Keratinocyte (primary cell): ENCODE data around the gene DPYSL5. TPM values are rescaled to one million over a fixed set of nuclear protein-coding genes. Genes with fewer than 3 reads are reported as not detected.

Source experiments
- DNase-seq: peaks from one replicate; pipeline ENCODE4 v3.0.0-alpha.2; 2011; ENCODE audit warnings: low read depth, missing footprints, low spot score
- FAIRE-seq: peaks from 2 replicates; lab custom pipeline; 2011; peaks lifted over from hg19 to GRCh38; lab: Jason Lieb, UNC
- H2AFZ ChIP-seq: 2 replicates; pipeline ENCODE4 v1.6.0; 2012; ENCODE audit warnings: low read length, control low read depth, inconsistent platforms; ENCODE audit not compliant: control insufficient read depth
- H3K27ac ChIP-seq: 2 replicates; pipeline ENCODE4 v1.5.1; 2011; ENCODE audit warnings: low read length; ENCODE audit not compliant: control insufficient read depth, insufficient read depth
- H3K27me3 ChIP-seq: 3 replicates; pipeline ENCODE4 v1.6.0; 2011; ENCODE audit warnings: low read length; ENCODE audit not compliant: control insufficient read depth, insufficient read depth; ENCODE audit errors: extremely low read depth
- H3K36me3 ChIP-seq, 2 experiments: 2 replicates in 1 of 2; 3 replicates in 1 of 2; pipeline ENCODE4 v1.5.1; 2011; ENCODE audit warnings: low read length in 2 of 2, mild to moderate bottlenecking in 1 of 2; ENCODE audit not compliant: control insufficient read depth in 2 of 2, insufficient read depth in 2 of 2; ENCODE audit errors: extremely low read depth in 1 of 2
- H3K4me1 ChIP-seq: 3 replicates; pipeline ENCODE4 v1.5.1; 2011; ENCODE audit warnings: low read length; ENCODE audit not compliant: control insufficient read depth, insufficient read depth; ENCODE audit errors: extremely low read depth
- H3K4me2 ChIP-seq: 3 replicates; pipeline ENCODE4 v1.6.0; 2011; ENCODE audit warnings: low read depth, low read length; ENCODE audit not compliant: control insufficient read depth, insufficient read depth; ENCODE audit errors: extremely low read depth
- H3K4me3 ChIP-seq, 3 experiments: fragments of 200-600 bp in 1 of 3; sonication (generic) in 1 of 3; 2 replicates in 2 of 3; 3 replicates in 1 of 3; pipeline ENCODE4 v1.5.1; 2011 to 2016; ENCODE audit warnings: low read length in 3 of 3, mild to moderate bottlenecking in 3 of 3, control low read depth in 2 of 3, inconsistent platforms in 1 of 3, low read depth in 1 of 3, mixed read lengths in 1 of 3, mixed run types in 1 of 3, moderate library complexity in 1 of 3; ENCODE audit not compliant: control insufficient read depth in 2 of 3, insufficient read depth in 2 of 3; ENCODE audit errors: extremely low read depth in 1 of 3
- H3K79me2 ChIP-seq: 2 replicates; pipeline ENCODE4 v1.6.0; 2012; ENCODE audit warnings: low read length; ENCODE audit not compliant: control insufficient read depth, insufficient read depth
- H3K9ac ChIP-seq: 3 replicates; pipeline ENCODE4 v1.6.0; 2011; ENCODE audit warnings: low read length; ENCODE audit not compliant: control insufficient read depth, insufficient read depth; ENCODE audit errors: extremely low read depth
- H3K9me1 ChIP-seq: 3 replicates; pipeline ENCODE4 v1.6.0; 2011; ENCODE audit warnings: low read length; ENCODE audit not compliant: control insufficient read depth, insufficient read depth; ENCODE audit errors: extremely low read depth
- H3K9me3 ChIP-seq: 2 replicates; pipeline ENCODE4 v1.5.1; 2012; ENCODE audit warnings: low read depth, low read length; ENCODE audit not compliant: control insufficient read depth
- H4K20me1 ChIP-seq: 3 replicates; pipeline ENCODE4 v1.6.0; 2011; ENCODE audit warnings: low read length; ENCODE audit not compliant: control insufficient read depth, insufficient read depth; ENCODE audit errors: extremely low read depth
- EZH2 ChIP-seq: IDR thresholded peaks from one replicate; pipeline ENCODE4 v1.6.1; 2012; ENCODE audit warnings: inconsistent platforms, mild to moderate bottlenecking, low read length, moderate library complexity
- dilution Hi-C: fragments of 300-500 bp; cut with MboI; formaldehyde crosslinking; loops from one replicate; pipeline ENCODE4 v1.7.0; 2020; ENCODE audit warnings: low sequenced_read_pairs; ENCODE audit not compliant: extremely low pct_ligation_motif_present
- polyA plus RNA-seq, 5 experiments: library from polyadenylated mRNA; depleted of rRNA in 3 of 5; stranded (reverse) in 3 of 5; stranded (forward) in 1 of 5; unstranded in 1 of 5; fragments of >200 nt; gene quantifications; 1 replicate in 1 of 5; 2 replicates in 3 of 5; 3 replicates in 1 of 5; pipeline versions ENCODE4 v1.2.1 to v1.2.3, GENCODE V29; 2011 to 2012; ENCODE audit warnings: missing spikeins in 2 of 5, low read depth in 1 of 5, low replicate concordance in 1 of 5
- TF ChIP-seq, protein P1 (sequence below), 3 experiments: IDR thresholded peaks in 1 of 3; conservative IDR thresholded peaks in 1 of 3; optimal IDR thresholded peaks in 1 of 3; 2 replicates in 2 of 3; 3 replicates in 1 of 3; pipeline versions ENCODE3 to v1.5.1; 2011; ENCODE audit warnings: low read length in 3 of 3, mild to moderate bottlenecking in 3 of 3, moderate library complexity in 2 of 3, control low read depth in 1 of 3, inconsistent platforms in 1 of 3; ENCODE audit not compliant: insufficient read depth in 2 of 3; ENCODE audit errors: extremely low read depth in 1 of 3

Gene DPYSL5
- polyA plus RNA-seq, 1 donor (not counting 4 experiments of a cell fraction or from before 2014, with no cell fraction given): not detected

DNA sequence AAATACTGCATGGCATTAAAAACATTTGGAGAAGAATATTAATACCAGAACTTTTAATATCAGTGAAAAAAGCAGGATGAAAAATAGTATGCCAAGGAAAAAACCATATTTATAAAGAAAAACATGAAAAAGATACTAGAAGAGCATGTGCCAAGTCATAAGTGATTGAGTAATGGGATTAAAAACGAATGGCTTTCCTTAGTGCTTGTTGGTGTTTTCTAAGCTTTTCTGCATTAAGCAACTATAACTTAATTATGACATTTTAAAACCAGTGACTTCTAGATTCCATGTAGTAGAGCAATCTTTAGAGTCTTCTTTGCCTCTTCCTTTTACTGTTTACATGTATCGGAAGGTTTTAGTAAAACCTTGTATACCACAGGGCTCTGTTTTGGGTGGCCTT is 129.1 kb downstream of the DPYSL5 start:
- H3K4me1 ChIP-seq: peaks cover 17% of the 10 kb centered on the region
- no peak overlapping the region for H3K27ac ChIP-seq
- DNase-seq: no peak
- no peak for FAIRE-seq
- H3K9ac ChIP-seq: no peak overlapping the region
- H3K27me3 ChIP-seq: no peaks in the 10 kb centered on the region
- H4K20me1 ChIP-seq: no peaks in the 10 kb centered on the region
- no peak overlapping the region for H3K4me2 ChIP-seq
- TF ChIP-seq, protein P1, sequence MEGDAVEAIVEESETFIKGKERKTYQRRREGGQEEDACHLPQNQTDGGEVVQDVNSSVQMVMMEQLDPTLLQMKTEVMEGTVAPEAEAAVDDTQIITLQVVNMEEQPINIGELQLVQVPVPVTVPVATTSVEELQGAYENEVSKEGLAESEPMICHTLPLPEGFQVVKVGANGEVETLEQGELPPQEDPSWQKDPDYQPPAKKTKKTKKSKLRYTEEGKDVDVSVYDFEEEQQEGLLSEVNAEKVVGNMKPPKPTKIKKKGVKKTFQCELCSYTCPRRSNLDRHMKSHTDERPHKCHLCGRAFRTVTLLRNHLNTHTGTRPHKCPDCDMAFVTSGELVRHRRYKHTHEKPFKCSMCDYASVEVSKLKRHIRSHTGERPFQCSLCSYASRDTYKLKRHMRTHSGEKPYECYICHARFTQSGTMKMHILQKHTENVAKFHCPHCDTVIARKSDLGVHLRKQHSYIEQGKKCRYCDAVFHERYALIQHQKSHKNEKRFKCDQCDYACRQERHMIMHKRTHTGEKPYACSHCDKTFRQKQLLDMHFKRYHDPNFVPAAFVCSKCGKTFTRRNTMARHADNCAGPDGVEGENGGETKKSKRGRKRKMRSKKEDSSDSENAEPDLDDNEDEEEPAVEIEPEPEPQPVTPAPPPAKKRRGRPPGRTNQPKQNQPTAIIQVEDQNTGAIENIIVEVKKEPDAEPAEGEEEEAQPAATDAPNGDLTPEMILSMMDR (optimal IDR thresholded peaks at IDR 0.05 in 1 of 3, IDR thresholded peaks at IDR 0.05 in 1 of 3, conservative IDR thresholded peaks at IDR 0.05 in 1 of 3; ENCODE audit: extremely low read depth in 1 of 3, insufficient read depth in 2 of 3, low read length in 3 of 3): no peak
- no peak for TF ChIP-seq EZH2
- H3K4me3 ChIP-seq: no peak overlapping the region
- no peaks in the 10 kb centered on the region for H3K9me3 ChIP-seq
- no peaks in the 10 kb centered on the region for H3K36me3 ChIP-seq
- H3K9me1 ChIP-seq: no peaks in the 10 kb centered on the region
- H2AFZ ChIP-seq: no peak overlapping the region
- H3K79me2 ChIP-seq: peaks cover 4% of the 10 kb centered on the region
- dilution Hi-C loops: no loop called here

GRCh38 chr2:26978061-26978596 is 130.2 kb downstream of the DPYSL5 start:
- Histone ChIP-seq H3K27me3 (no peaks in the 10 kb centered on the region), H3K4me1 (peaks cover 12% of the 10 kb centered on the region), H3K79me2 (peaks cover 3% of the 10 kb centered on the region), H3K4me2 (no peak overlapping the region), H4K20me1 (no peaks in the 10 kb centered on the region), H3K36me3 (no peaks in the 10 kb centered on the region), H3K9me3 (no peaks in the 10 kb centered on the region), H3K9me1 (no peaks in the 10 kb centered on the region), H3K27ac (no peak overlapping the region), H3K4me3 (no peak overlapping the region), H2AFZ (no peak overlapping the region), H3K9ac (no peak overlapping the region)
- FAIRE-seq: peak; percentile 58
- dilution Hi-C loops: no loop called here
- DNase-seq: peak; percentile 23
- no peak for TF ChIP-seq EZH2
- TF ChIP-seq, protein P1 (optimal IDR thresholded peaks at IDR 0.05 in 1 of 3, IDR thresholded peaks at IDR 0.05 in 1 of 3, conservative IDR thresholded peaks at IDR 0.05 in 1 of 3; ENCODE audit: extremely low read depth in 1 of 3, insufficient read depth in 2 of 3, low read length in 3 of 3): no peak
